Measurements from ENCODE around the gene LRRC4B. TPM values are rescaled to one million over a fixed set of nuclear protein-coding genes. Genes with fewer than 3 reads are reported as not detected.

Gene LRRC4B
- total RNA-seq, 1 donor from 2014 or later, result 0.69 TPM

- peak overlapping the region; percentile 55 for H3K4me3 ChIP-seq (ENCODE audit: low read depth, low read length)
- no peak for TF ChIP-seq CTCF (conservative IDR thresholded peaks at IDR 0.05; ENCODE audit: low read depth, low read length)
- no peak for DNase-seq (ENCODE audit: low read depth)
Measured at GRCh38 chr19:50555450-50556281, 12.6 kb downstream of the LRRC4B start.

- H3K4me3 ChIP-seq (ENCODE audit: low read depth, low read length), result no peak overlapping the region
- DNase-seq (ENCODE audit: low read depth), result no peak
- no peak for TF ChIP-seq CTCF (conservative IDR thresholded peaks at IDR 0.05; ENCODE audit: low read depth, low read length)
Measured at GRCh38 chr19:50555033-50555432, 13.2 kb downstream of the LRRC4B start.

- H3K4me3 ChIP-seq (ENCODE audit: low read depth, low read length), result no peak overlapping the region
- no peak for TF ChIP-seq CTCF (conservative IDR thresholded peaks at IDR 0.05; ENCODE audit: low read depth, low read length)
- no peak for DNase-seq (ENCODE audit: low read depth)
Measured at GRCh38 chr19:50554212-50554611, 14.0 kb downstream of the LRRC4B start.

- no peak for TF ChIP-seq CTCF (conservative IDR thresholded peaks at IDR 0.05; ENCODE audit: low read depth, low read length)
- DNase-seq (ENCODE audit: low read depth), result no peak
- no peak overlapping the region for H3K4me3 ChIP-seq (ENCODE audit: low read depth, low read length)
Measured at GRCh38 chr19:50553134-50553703, 15.0 kb downstream of the LRRC4B start.

- H3K4me3 ChIP-seq (ENCODE audit: low read depth, low read length), result no peak overlapping the region
- no peak for TF ChIP-seq CTCF (conservative IDR thresholded peaks at IDR 0.05; ENCODE audit: low read depth, low read length)
- DNase-seq (ENCODE audit: low read depth), result no peak
Measured at GRCh38 chr19:50552540-50552939, 15.7 kb downstream of the LRRC4B start.

- no peak overlapping the region for H3K4me3 ChIP-seq (ENCODE audit: low read depth, low read length)
- TF ChIP-seq CTCF (conservative IDR thresholded peaks at IDR 0.05; ENCODE audit: low read depth, low read length), result no peak
- no peak for DNase-seq (ENCODE audit: low read depth)
Measured at GRCh38 chr19:50551715-50552187, 16.5 kb downstream of the LRRC4B start.
